ENCODE data around the gene SNURF. TPM values are rescaled to one million over a fixed set of nuclear protein-coding genes. Genes with fewer than 3 reads are reported as not detected.
"Not testable (repeated sequence)": the region's sequence is repeated elsewhere in the genome, so short reads cannot be mapped to it uniquely, and the experiment has no call there.

Gene SNURF
- total and polyA plus RNA-seq, 2 of the 4 experiments (the other 2 are of a cell fraction) = 6.5 to 8.1 TPM

DNA sequence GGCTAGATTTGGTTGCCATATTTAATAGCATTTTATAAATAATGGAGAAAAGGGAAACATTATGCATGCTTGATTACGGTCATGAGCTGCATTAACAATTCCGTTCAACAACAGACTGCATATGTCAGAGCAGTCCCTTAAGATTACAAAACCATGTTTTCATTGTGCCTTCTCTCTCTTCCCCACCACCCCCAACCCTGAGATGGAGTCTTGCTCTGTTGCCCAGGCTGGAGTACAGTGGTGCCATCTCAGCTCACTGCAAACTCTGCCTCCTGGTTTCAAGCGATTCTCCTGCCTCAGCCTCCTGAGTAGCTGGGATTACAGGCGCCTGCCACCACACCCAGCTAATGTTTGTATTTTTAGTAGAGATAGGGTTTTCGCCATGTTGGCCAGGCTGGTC, 17.9 kb downstream of the SNURF start:
- H3K14ac ChIP-seq (replicated peaks; ENCODE audit: low read depth, low read length); H3K9me3 ChIP-seq (ENCODE audit: control insufficient read depth, insufficient read depth, low read length); H2AK5ac ChIP-seq (ENCODE audit: low read depth, low read length); CTCF ChIA-PET; ATAC-seq (ENCODE audit: low read depth); H4K5ac ChIP-seq (ENCODE audit: low read depth, low read length); H2BK15ac ChIP-seq (ENCODE audit: low read depth, low read length); POLR2A ChIA-PET (ENCODE audit: unreplicated experiment); H3K9ac ChIP-seq (ENCODE audit: low read depth, low read length); H3K4me1 ChIP-seq (ENCODE audit: control insufficient read depth, insufficient read depth, low read length); H2AK9ac ChIP-seq (replicated peaks; ENCODE audit: low read depth, low read length, poor library complexity); H3K4me3 ChIP-seq (ENCODE audit: insufficient read depth, low read depth, low read length); H3K79me1 ChIP-seq (ENCODE audit: low read depth in 1 of 2, low read length in 2 of 2); H3K9me1 ChIP-seq (ENCODE audit: insufficient read depth, low read length); H3K18ac ChIP-seq (ENCODE audit: low read depth, low read length); H4K8ac ChIP-seq (ENCODE audit: low read depth in 2 of 2, low read length in 2 of 2); BruUV-seq (replicated peaks); H2BK120ac ChIP-seq (ENCODE audit: low read depth, low read length); H2BK5ac ChIP-seq (ENCODE audit: low read depth, low read length, poor library complexity, severe bottlenecking); H3K23ac ChIP-seq (ENCODE audit: low read depth, low read length); H3K56ac ChIP-seq (ENCODE audit: extremely low read depth, insufficient read depth, low read length); H2AFZ ChIP-seq (replicated peaks; ENCODE audit: low read length, poor library complexity); H3K4ac ChIP-seq (ENCODE audit: low read depth, low read length); H3K27me3 ChIP-seq (ENCODE audit: control insufficient read depth, insufficient read depth, low read length); H3K27ac ChIP-seq (ENCODE audit: insufficient read depth, low read length); DNase-seq; intact Hi-C loops (cut with micrococcal nuclease); H4K20me1 ChIP-seq (ENCODE audit: insufficient read depth, low read length); dilution Hi-C loops (cut with HindIII; ENCODE audit: low sequenced_read_pairs, unreplicated experiment); H2BK20ac ChIP-seq (ENCODE audit: low read depth, low read length); in situ Hi-C loops (cut with MboI; ENCODE audit: low sequenced_read_pairs); H3K4me2 ChIP-seq (ENCODE audit: low read depth, low read length); H4K91ac ChIP-seq (ENCODE audit: insufficient read depth, low read depth, low read length): not testable (repeated sequence)
- WGBS, 2 experiments (ENCODE audit: extremely low coverage in 2 of 2, insufficient read length in 1 of 2) = 100% methylated on average over 1 of the region's 5 CpGs; no CpG with 5 or more reads in 1 of the 2 experiments
- H3K36me3 ChIP-seq (ENCODE audit: control insufficient read depth, insufficient read depth, low read length) = peaks cover 31% of the 10 kb centered on the region
